A549 (cell line): ENCODE data around the gene HYAL3. TPM values are rescaled to one million over a fixed set of nuclear protein-coding genes. Genes with fewer than 3 reads are reported as not detected.

ENCODE experiments used
- ATAC-seq, 2 experiments: fragments of 200-7000 bp in 1 of 2; fragments of >200 bp in 1 of 2; cut with Nextera tagmentation in 1 of 2; cut with Tn5 transposase in 1 of 2; 3 replicates each; pipeline versions ENCODE4 v1.8.0 to v1.9.1; 2018 to 2020; ENCODE audit warnings: mild to moderate bottlenecking in 1 of 2, moderate library complexity in 1 of 2
- CTCF ChIA-PET: fragments of 300-600 bp; sonication (Branson Sonifier 250); formaldehyde crosslinking; extraction: SDS; loops from one replicate; lab custom pipeline; 2021; ENCODE audit warnings: antibody characterized with exemption, inconsistent platforms; lab: Yijun Ruan, JAX
- POLR2A ChIA-PET: fragments of 350-600 bp; formaldehyde crosslinking; extraction: SDS; loops from one replicate; lab custom pipeline; 2021; ENCODE audit warnings: antibody characterized with exemption, inconsistent platforms; lab: Yijun Ruan, JAX
- DNase-seq, 2 experiments: peaks; one replicate each; pipeline versions ENCODE4 v3.0.0 to v3.0.0-alpha.2; 2011 to 2016; ENCODE audit warnings: low read depth in 1 of 2, low spot score in 1 of 2
- FAIRE-seq: peaks from 2 replicates; lab custom pipeline; 2011; peaks lifted over from hg19 to GRCh38; lab: Jason Lieb, UNC
- H3K27ac ChIP-seq, 2 experiments: fragments of >200 bp; sonication (Bioruptor Twin); formaldehyde crosslinking; 3 replicates each; pipeline ENCODE4 v1.5.1; 2016 to 2017
- H3K4me1 ChIP-seq: fragments of >200 bp; sonication (Bioruptor Twin); formaldehyde crosslinking; 3 replicates; pipeline ENCODE4 v1.6.1; 2016
- H3K4me2 ChIP-seq: fragments of >200 bp; sonication (Bioruptor Twin); formaldehyde crosslinking; 3 replicates; pipeline ENCODE4 v1.6.1; 2016
- H3K4me3 ChIP-seq: fragments of >200 bp; sonication (Bioruptor Twin); formaldehyde crosslinking; 3 replicates; pipeline ENCODE4 v1.5.1; 2016
- H3K9me3 ChIP-seq: fragments of >200 bp; sonication (Bioruptor Twin); formaldehyde crosslinking; 3 replicates; pipeline ENCODE4 v1.6.1; 2016
- BHLHE40 ChIP-seq: IDR thresholded peaks from 2 replicates; pipeline ENCODE4 v1.6.1; 2012; ENCODE audit warnings: low read depth, low read length, inconsistent platforms
- CHD4 ChIP-seq: fragments of 200-600 bp; sonication (generic); IDR thresholded peaks from 2 replicates; pipeline ENCODE4 v1.6.1; 2016; ENCODE audit warnings: antibody characterized with exemption, mild to moderate bottlenecking, borderline replicate concordance
- CTCF ChIP-seq: fragments of >200 bp; sonication (Bioruptor Twin); formaldehyde crosslinking; IDR thresholded peaks from 3 replicates; pipeline ENCODE4 v1.5.1; 2016
- E2F6 ChIP-seq: IDR thresholded peaks from 2 replicates; pipeline ENCODE4 v1.6.1; 2012; ENCODE audit warnings: low read depth, borderline replicate concordance
- EHF ChIP-seq: fragments of 250-450 bp; sonication (Bioruptor Pico); IDR thresholded peaks from 2 replicates; pipeline ENCODE4 v1.5.0; 2020; ENCODE audit warnings: mild to moderate bottlenecking
- FOSL2 ChIP-seq, 2 experiments: fragments of 450-650 bp in 1 of 2; fragments of >200 bp in 1 of 2; sonication (Bioruptor Twin) in 1 of 2; formaldehyde crosslinking; IDR thresholded peaks; 2 replicates each; pipeline versions ENCODE4 v1.5.0 to v1.6.1; 2016 to 2020; ENCODE audit warnings: mild to moderate bottlenecking in 1 of 2, moderate library complexity in 1 of 2
- FOXS1 ChIP-seq: fragments of 250-450 bp; sonication (Bioruptor Pico); IDR thresholded peaks from 2 replicates; pipeline ENCODE4 v1.5.0; 2020; ENCODE audit warnings: mild to moderate bottlenecking, moderate library complexity
- HES2 ChIP-seq: fragments of >200 bp; sonication (Bioruptor Twin); formaldehyde crosslinking; IDR thresholded peaks from 2 replicates; pipeline ENCODE4 v1.6.1; 2016
- HOXB13 ChIP-seq: fragments of 250-450 bp; sonication (Bioruptor Pico); IDR thresholded peaks from 2 replicates; pipeline ENCODE4 v1.5.0; 2020; ENCODE audit warnings: low read depth, mild to moderate bottlenecking, moderate library complexity
- HOXB5 ChIP-seq: fragments of 250-450 bp; sonication (Bioruptor Pico); IDR thresholded peaks from 2 replicates; pipeline ENCODE4 v1.5.0; 2020; ENCODE audit warnings: mild to moderate bottlenecking, moderate library complexity
- MAFK ChIP-seq: fragments of 450-650 bp; IDR thresholded peaks from 2 replicates; pipeline ENCODE4 v1.6.1; 2014; ENCODE audit not compliant: partially characterized antibody
- MAX ChIP-seq: IDR thresholded peaks from 2 replicates; pipeline ENCODE4 v1.6.1; 2012
- MAZ ChIP-seq: fragments of 150-350 bp; IDR thresholded peaks from 2 replicates; pipeline ENCODE4 v1.6.1; 2014; ENCODE audit warnings: antibody characterized with exemption, low read depth, low read length, borderline replicate concordance
- NPAS2 ChIP-seq: fragments of 250-450 bp; sonication (Bioruptor Pico); IDR thresholded peaks from 2 replicates; pipeline ENCODE4 v1.8.0; 2022; ENCODE audit warnings: mild to moderate bottlenecking, moderate library complexity, borderline replicate concordance
- PBX3 ChIP-seq: IDR thresholded peaks from 2 replicates; pipeline ENCODE4 v1.6.1; 2012
- PHF8 ChIP-seq: fragments of 200-600 bp; sonication (generic); IDR thresholded peaks from 2 replicates; pipeline ENCODE4 v1.6.1; 2016; ENCODE audit warnings: low read depth, mild to moderate bottlenecking, antibody characterized with exemption, moderate library complexity, borderline replicate concordance
- POLR2A ChIP-seq: IDR thresholded peaks from 2 replicates; pipeline ENCODE4 v1.6.1; 2012; ENCODE audit warnings: mild to moderate bottlenecking, low read length
- RARB ChIP-seq: fragments of 250-450 bp; sonication (Bioruptor Pico); IDR thresholded peaks from 2 replicates; pipeline ENCODE4 v1.8.0; 2021; ENCODE audit warnings: mild to moderate bottlenecking, moderate library complexity
- REST ChIP-seq: fragments of 200-600 bp; sonication (generic); IDR thresholded peaks from 2 replicates; pipeline ENCODE4 v1.6.1; 2016; ENCODE audit warnings: antibody characterized with exemption, mild to moderate bottlenecking, moderate library complexity
- USF2 ChIP-seq: fragments of 450-650 bp; IDR thresholded peaks from 2 replicates; pipeline ENCODE4 v1.6.1; 2014; ENCODE audit warnings: antibody characterized with exemption
- ZC3H11A ChIP-seq: fragments of 450-650 bp; IDR thresholded peaks from 2 replicates; pipeline ENCODE4 v1.6.1; 2014; ENCODE audit warnings: antibody characterized with exemption, mild to moderate bottlenecking
- WGBS: methylation state at CpG from one replicate; pipeline ENCODE4 v1.1.6; 2017; ENCODE audit errors: missing lambda C conversion rate; 5-methylcytosine and 5-hydroxymethylcytosine counted together
- polyA plus RNA-seq, 4 experiments: library from polyadenylated mRNA; depleted of rRNA in 3 of 4; stranded (reverse); fragments of >200 nt; fragmentation: RNase III in 1 of 4; extraction: RNeasy Plus Mini Kit Qiagen cat#74134 plus additional on column Dnase treatment in 1 of 4; gene quantifications; 2 replicates in 3 of 4; 3 replicates in 1 of 4; pipeline ENCODE4 v1.2.3, GENCODE V29; 2011 to 2017

Gene HYAL3
- polyA plus RNA-seq, 2 of the 4 experiments (the other 2 are of a cell fraction), result 3.0 to 5.0 TPM

GRCh38 chr3:50261505-50261904 lies 37.7 kb downstream of the HYAL3 start (continued):
- TF ChIP-seq REST (no peak), BHLHE40 (no peak), RARB (CRISPR knock-in tag) (no peak)

GRCh38 chr3:50260942-50261441 lies 38.2 kb downstream of the HYAL3 start:
- Histone ChIP-seq H3K4me2 (peak overlapping the region; percentile 95), H3K9me3 (no peaks in the 10 kb centered on the region)
- ATAC-seq, result no peak
- 100% methylated on average over 2 of the region's 5 CpGs for WGBS
- TF ChIP-seq EHF (no peak), MAZ (no peak)
- TF ChIP-seq, all 56 proteins: peak for 0
- CTCF ChIA-PET, result interaction anchor here (1.0 to 8.1 kb wide), 9 partner anchors 9 to 143 kb away, joined by 3 to 67 read pairs (median 5); partner anchors contain the start of gene GNAT1
- FAIRE-seq, result no peak
- Histone ChIP-seq H3K4me3 (peak overlapping the region; percentile 85), H3K27ac (peak overlapping the region; percentile 94 to 99), H3K4me1 (peaks cover 41% of the 10 kb centered on the region)
- POLR2A ChIA-PET, result interaction anchor here (0.6 to 1.8 kb wide), 3 partner anchors 9 to 67 kb away, joined by 3 to 6 read pairs (median 4); partner anchors contain the start of genes HYAL3, NAA80 and TUSC2
- no peak for DNase-seq

- ATAC-seq, result peak; percentile 83 to 88
- no peaks in the 10 kb centered on the region for H3K9me3 ChIP-seq
- ChIA-PET CTCF (interaction anchor here (0.6 to 8.1 kb wide), 19 partner anchors 9 to 142 kb away, joined by 3 to 67 read pairs (median 5); partner anchors contain the start of genes GNAT1, LSMEM2 and SEMA3B), POLR2A (interaction anchor here (0.5 to 2.4 kb wide), 10 partner anchors 10 to 87 kb away, joined by 3 to 10 read pairs (median 4); partner anchors contain the start of genes GNAI2, HYAL3, NAA80 and SEMA3B)
- peaks cover 34% of the 10 kb centered on the region for H3K4me1 ChIP-seq
- H3K4me3 ChIP-seq, result peak overlapping the region; percentile 85
- H3K27ac ChIP-seq, result peak overlapping the region; percentile 94 to 99
- H3K4me2 ChIP-seq, result peak overlapping the region; percentile 95
- no peak for FAIRE-seq
- DNase-seq, result peak; percentile 68 to 85
- WGBS, result 70% methylated on average over 2 of the region's 70 CpGs
- TF ChIP-seq POLR2A, result peak; percentile 50
- peak; percentile 56; the same call in 1 of the 2 replicates for TF ChIP-seq PHF8
- peak; percentile 83 for TF ChIP-seq CTCF
- TF ChIP-seq BHLHE40, result no peak
- no peak for TF ChIP-seq HOXB13
- TF ChIP-seq CHD4, result no peak
- no peak for TF ChIP-seq RARB (CRISPR knock-in tag)
- TF ChIP-seq MAZ, result no peak
- TF ChIP-seq FOXS1 (CRISPR knock-in tag), result no peak
- TF ChIP-seq NPAS2 (CRISPR knock-in tag), result no peak
- peak; percentile 54; the same call in 1 of the 2 replicates for TF ChIP-seq PBX3
- TF ChIP-seq FOSL2 (IDR thresholded peaks at IDR 0.05), result no peak
- TF ChIP-seq FOSL2 (CRISPR knock-in tag; IDR thresholded peaks at IDR 0.05), result peak; percentile 26; the same call in 1 of the 2 replicates
- peak; percentile 19 for TF ChIP-seq MAFK
- no peak for TF ChIP-seq USF2
- 0 out of 2 replicates have a peak, but pooled peaks have one; percentile 37 for TF ChIP-seq MAX
- TF ChIP-seq HES2, result no peak
- TF ChIP-seq ZC3H11A, result no peak
- TF ChIP-seq E2F6, result 0 out of 2 replicates have a peak, but pooled peaks have one; percentile 30
- TF ChIP-seq HOXB5, result no peak
Observed at GRCh38 chr3:50260027-50260941, 38.9 kb downstream of the HYAL3 start.
